Panc1 (cell line): ENCODE results near the gene PLET1.

Experiments
- POLR2AphosphoS5 ChIP-seq: IDR thresholded peaks from 2 replicates; pipeline ENCODE4 v1.6.1; 2012; ENCODE audit warnings: mild to moderate bottlenecking, low read depth, low read length, moderate library complexity
- TF ChIP-seq, protein P1 (sequence below): fragments of 450-650 bp; IDR thresholded peaks from 2 replicates; pipeline ENCODE4 v1.5.1; 2017; ENCODE audit warnings: mild to moderate bottlenecking

DNA sequence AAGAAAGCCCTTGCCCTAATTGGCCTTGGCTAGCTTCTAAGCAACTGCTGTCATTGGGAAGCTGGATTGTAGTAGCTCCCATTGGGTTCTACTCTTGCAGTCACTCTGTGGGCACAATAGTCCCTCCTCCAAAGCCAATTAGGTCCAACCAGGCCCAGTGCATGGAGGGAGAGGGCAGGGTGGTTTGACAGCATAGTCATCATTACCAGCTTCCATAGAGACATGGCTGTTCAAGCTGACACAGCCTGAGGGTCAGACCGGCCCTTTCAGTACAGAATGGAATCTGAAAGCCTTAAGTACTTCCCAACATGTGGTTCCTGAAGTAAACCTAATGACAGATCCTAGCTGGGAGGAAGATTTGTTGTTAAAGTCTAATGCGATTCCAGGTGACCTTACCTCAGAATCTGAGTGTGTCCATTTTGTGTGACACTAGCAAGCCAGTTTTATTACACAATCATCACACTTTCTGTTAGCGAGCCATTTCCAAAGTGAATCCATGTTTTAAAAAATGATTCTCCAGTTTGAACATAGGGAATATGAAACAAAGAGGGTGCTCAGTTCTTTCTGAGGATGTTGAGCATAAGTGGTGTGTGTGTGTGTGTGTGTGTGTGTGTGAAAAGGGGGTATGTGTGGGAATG, 6.9 kb downstream of the PLET1 start:
- TF ChIP-seq, protein P1, sequence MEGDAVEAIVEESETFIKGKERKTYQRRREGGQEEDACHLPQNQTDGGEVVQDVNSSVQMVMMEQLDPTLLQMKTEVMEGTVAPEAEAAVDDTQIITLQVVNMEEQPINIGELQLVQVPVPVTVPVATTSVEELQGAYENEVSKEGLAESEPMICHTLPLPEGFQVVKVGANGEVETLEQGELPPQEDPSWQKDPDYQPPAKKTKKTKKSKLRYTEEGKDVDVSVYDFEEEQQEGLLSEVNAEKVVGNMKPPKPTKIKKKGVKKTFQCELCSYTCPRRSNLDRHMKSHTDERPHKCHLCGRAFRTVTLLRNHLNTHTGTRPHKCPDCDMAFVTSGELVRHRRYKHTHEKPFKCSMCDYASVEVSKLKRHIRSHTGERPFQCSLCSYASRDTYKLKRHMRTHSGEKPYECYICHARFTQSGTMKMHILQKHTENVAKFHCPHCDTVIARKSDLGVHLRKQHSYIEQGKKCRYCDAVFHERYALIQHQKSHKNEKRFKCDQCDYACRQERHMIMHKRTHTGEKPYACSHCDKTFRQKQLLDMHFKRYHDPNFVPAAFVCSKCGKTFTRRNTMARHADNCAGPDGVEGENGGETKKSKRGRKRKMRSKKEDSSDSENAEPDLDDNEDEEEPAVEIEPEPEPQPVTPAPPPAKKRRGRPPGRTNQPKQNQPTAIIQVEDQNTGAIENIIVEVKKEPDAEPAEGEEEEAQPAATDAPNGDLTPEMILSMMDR = no peak
- no peak for TF ChIP-seq POLR2AphosphoS5
